Measurements from ENCODE around the gene SELENOV. TPM values are rescaled to one million over a fixed set of nuclear protein-coding genes. Genes with fewer than 3 reads are reported as not detected.

The SELENOV gene
- total RNA-seq, 4 donors from 2014 or later = not detected

DNA sequence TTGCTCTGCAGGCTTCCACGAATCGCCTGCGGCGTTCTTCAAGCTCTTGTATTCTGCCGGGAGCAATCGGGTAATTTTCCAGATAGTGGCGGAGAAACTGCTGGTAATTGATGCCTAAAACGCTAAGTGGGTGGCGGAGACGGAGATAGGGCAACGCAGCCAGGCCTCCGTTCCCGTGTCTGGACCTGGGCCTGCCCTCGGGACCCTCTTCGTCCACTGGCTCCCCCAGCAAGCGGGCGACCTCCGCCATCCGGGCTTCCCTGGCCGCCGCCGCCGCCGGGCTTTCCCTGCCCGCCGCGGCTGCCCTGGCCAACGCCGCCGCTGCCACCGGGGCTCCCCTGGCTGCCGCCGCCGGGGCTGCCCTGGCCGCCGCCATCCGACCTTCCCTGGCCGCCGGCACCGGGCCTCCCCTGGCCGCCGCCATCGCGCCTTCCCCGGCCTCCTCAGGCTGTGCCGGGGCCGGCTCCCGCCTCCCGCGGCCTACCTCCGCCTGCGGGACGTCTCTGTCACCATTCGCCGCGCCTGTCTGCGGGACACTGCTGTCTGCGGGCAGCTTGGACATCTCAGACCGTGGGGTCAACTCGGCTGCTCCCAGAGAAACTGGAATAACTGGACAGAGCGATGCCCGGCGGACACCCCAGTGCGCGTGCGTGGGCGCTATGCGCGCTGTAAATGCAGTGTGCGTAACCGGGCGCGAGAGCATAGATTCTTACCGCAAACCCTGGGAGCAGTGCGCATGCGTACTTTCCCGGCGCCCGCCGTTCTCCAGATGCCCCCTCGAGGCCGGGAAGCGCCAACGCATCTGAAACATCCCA lies 24.8 kb downstream of the SELENOV start, which contains the start of gene EID2:
EID2 (minus strand) TSS at position 644 of the 815 bp plus-strand sequence; CDS start at position 562, 82 bp downstream.
- intact Hi-C loops (cut with DNase I) = loop anchor here (10.0 kb wide), 2 partner anchors 195 to 305 kb away; partner anchors contain the start of genes FBL and SAMD4B
- Histone ChIP-seq H3K9me3 (no peaks in the 10 kb centered on the region), H3K4me3 (peak within 1 kb of the TSS; percentile 75 to 98 (median 82)), H3K4me1 (peaks cover 15 to 31% (median 28%) of the 10 kb centered on the region in 4 donors), H3K27ac (replicated peaks in 1 of 4) (peak within 1 kb of the TSS; percentile 94 to 98 (median 96)), H3K36me3 (no peaks in the 10 kb centered on the region), H3K27me3 (peaks cover 0 to 4% (median 0%) of the 10 kb centered on the region in 4 donors)
- TF ChIP-seq EP300 (IDR thresholded peaks at IDR 0.05) (no peak), POLR2AphosphoS5 (IDR thresholded peaks at IDR 0.05) (peak; percentile 98 to 99), POLR2A (IDR thresholded peaks at IDR 0.05; ENCODE audit: low read depth) (peak; percentile 73)
- TF ChIP-seq, protein P1, sequence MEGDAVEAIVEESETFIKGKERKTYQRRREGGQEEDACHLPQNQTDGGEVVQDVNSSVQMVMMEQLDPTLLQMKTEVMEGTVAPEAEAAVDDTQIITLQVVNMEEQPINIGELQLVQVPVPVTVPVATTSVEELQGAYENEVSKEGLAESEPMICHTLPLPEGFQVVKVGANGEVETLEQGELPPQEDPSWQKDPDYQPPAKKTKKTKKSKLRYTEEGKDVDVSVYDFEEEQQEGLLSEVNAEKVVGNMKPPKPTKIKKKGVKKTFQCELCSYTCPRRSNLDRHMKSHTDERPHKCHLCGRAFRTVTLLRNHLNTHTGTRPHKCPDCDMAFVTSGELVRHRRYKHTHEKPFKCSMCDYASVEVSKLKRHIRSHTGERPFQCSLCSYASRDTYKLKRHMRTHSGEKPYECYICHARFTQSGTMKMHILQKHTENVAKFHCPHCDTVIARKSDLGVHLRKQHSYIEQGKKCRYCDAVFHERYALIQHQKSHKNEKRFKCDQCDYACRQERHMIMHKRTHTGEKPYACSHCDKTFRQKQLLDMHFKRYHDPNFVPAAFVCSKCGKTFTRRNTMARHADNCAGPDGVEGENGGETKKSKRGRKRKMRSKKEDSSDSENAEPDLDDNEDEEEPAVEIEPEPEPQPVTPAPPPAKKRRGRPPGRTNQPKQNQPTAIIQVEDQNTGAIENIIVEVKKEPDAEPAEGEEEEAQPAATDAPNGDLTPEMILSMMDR (IDR thresholded peaks at IDR 0.05) = peak; percentile 88 to 96 (median 89)
- DNase-seq (ENCODE audit: extremely low spot score) = peak; percentile 98
- WGBS = 0% methylated on average over 17 of the region's 84 CpGs

DNA sequence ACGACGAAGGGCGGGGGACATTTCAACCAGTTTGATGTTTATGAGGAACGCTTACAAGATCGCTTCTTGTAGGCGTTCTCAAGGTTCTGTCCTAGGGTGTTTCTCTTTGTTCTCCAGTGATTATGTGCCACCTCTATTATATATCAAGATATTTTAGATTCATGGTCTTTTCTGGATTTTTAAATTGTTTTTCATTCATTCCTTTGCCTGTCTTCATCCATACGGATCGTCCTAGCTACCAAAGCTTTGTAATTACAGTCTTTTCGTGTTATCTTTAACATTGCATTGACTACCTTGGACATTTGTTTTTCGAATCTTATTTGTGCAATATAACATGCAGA lies 25.4 kb downstream of the SELENOV start:
- Histone ChIP-seq H3K27me3 (peaks cover 0 to 9% (median 0%) of the 10 kb centered on the region in 4 donors), H3K4me3 (peak overlapping the region; percentile 75 to 98 (median 82)), H3K4me1 (peaks cover 15 to 31% (median 28%) of the 10 kb centered on the region in 4 donors), H3K27ac (replicated peaks in 1 of 4) (peak overlapping the region; percentile 94 to 98 (median 96)), H3K36me3 (no peaks in the 10 kb centered on the region), H3K9me3 (no peaks in the 10 kb centered on the region)
- no peak for DNase-seq (ENCODE audit: extremely low spot score)
- intact Hi-C loops (cut with DNase I) = loop anchor here (10.0 kb wide), 1 partner anchor 304 kb away; the partner anchor contains the start of gene FBL
- no peak for TF ChIP-seq POLR2A (IDR thresholded peaks at IDR 0.05; ENCODE audit: low read depth)
- TF ChIP-seq, protein P1 (IDR thresholded peaks at IDR 0.05) = peak in 1 of 3 experiments; percentile 1
- TF ChIP-seq EP300 (IDR thresholded peaks at IDR 0.05) = no peak
- 5% methylated on average over 10 of the region's 10 CpGs for WGBS

DNA sequence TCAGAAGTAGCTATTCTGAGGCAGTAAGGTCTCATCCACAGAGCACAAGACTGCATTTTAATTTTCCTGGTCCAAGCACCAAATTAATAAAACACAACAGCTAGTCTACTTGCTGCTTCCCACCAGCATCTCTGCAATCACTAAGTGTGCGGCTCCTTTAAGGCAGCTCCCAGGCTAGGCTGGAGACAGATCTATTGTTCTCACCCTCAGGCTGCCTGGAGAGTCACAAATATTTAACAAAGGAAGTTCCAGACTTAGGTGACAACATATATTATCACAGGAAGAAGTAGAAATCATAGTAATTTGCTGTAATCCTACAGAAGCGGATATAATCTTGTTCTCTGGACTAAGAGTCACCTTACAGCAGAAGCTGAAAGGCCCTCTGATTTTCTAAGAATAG lies 27.3 kb downstream of the SELENOV start:
- no peak for TF ChIP-seq POLR2A (IDR thresholded peaks at IDR 0.05; ENCODE audit: low read depth)
- no peak for TF ChIP-seq EP300 (IDR thresholded peaks at IDR 0.05)
- WGBS = 59% methylated on average over 2 of the region's 2 CpGs
- Histone ChIP-seq H3K4me1 (peaks cover 15 to 30% (median 26%) of the 10 kb centered on the region in 4 donors), H3K27ac (replicated peaks in 1 of 4) (no peak overlapping the region), H3K9me3 (no peaks in the 10 kb centered on the region), H3K27me3 (peaks cover 0 to 20% (median 0%) of the 10 kb centered on the region in 4 donors), H3K36me3 (no peaks in the 10 kb centered on the region), H3K4me3 (no peak overlapping the region)
- intact Hi-C loops (cut with DNase I) = loop anchor here (10.0 kb wide), 1 partner anchor 303 kb away; the partner anchor contains the start of gene FBL
- no peak for DNase-seq (ENCODE audit: extremely low spot score)

GRCh38 chr19:39543477-39543857 lies 28.5 kb downstream of the SELENOV start:
- 100% methylated on average over 2 of the region's 3 CpGs for WGBS

More at GRCh38 chr19:39543477-39543857, 28.5 kb downstream of the SELENOV start:
- Histone ChIP-seq H3K4me3 (no peak overlapping the region), H3K27ac (replicated peaks in 1 of 4) (no peak overlapping the region), H3K9me3 (no peaks in the 10 kb centered on the region), H3K4me1 (peaks cover 7 to 18% (median 14%) of the 10 kb centered on the region in 4 donors), H3K27me3 (peaks cover 0 to 25% (median 0%) of the 10 kb centered on the region in 4 donors), H3K36me3 (no peaks in the 10 kb centered on the region)
- DNase-seq (ENCODE audit: extremely low spot score) = no peak
- no peak for TF ChIP-seq POLR2AphosphoS5 (IDR thresholded peaks at IDR 0.05)
- TF ChIP-seq POLR2A (IDR thresholded peaks at IDR 0.05; ENCODE audit: low read depth) = no peak
- TF ChIP-seq EP300 (IDR thresholded peaks at IDR 0.05) = no peak
- TF ChIP-seq, protein P1 (IDR thresholded peaks at IDR 0.05) = no peak
- intact Hi-C loops (cut with DNase I) = loop anchor here (10.0 kb wide), 1 partner anchor 301 kb away; the partner anchor contains the start of gene FBL
